ENCODE measurements around the gene MMP1.

The MMP1 gene

GRCh38 chr11:102807921-102808320 lies 10.0 kb upstream of the MMP1 start:
- no peak overlapping the region for H3K4me3 ChIP-seq (ENCODE audit: low read depth, low read length)
- peak; percentile 58 for TF ChIP-seq CTCF (IDR thresholded peaks at IDR 0.05; ENCODE audit: borderline replicate concordance, insufficient read depth, low read depth, low read length)

- no peak overlapping the region for H3K4me3 ChIP-seq (ENCODE audit: low read depth, low read length)
These were observed 8.3 kb upstream of the MMP1 start for GRCh38 chr11:102806296-102806695.

GRCh38 chr11:102802341-102802740 lies 4.4 kb upstream of the MMP1 start:
- no peak for TF ChIP-seq CTCF (IDR thresholded peaks at IDR 0.05; ENCODE audit: borderline replicate concordance, insufficient read depth, low read depth, low read length)
- no peak overlapping the region for H3K4me3 ChIP-seq (ENCODE audit: low read depth, low read length)

More at GRCh38 chr11:102806296-102806695, 8.3 kb upstream of the MMP1 start:
- TF ChIP-seq CTCF (IDR thresholded peaks at IDR 0.05; ENCODE audit: borderline replicate concordance, insufficient read depth, low read depth, low read length): no peak

- H3K4me3 ChIP-seq (ENCODE audit: low read depth, low read length): no peak overlapping the region
- no peak for TF ChIP-seq CTCF (IDR thresholded peaks at IDR 0.05; ENCODE audit: borderline replicate concordance, insufficient read depth, low read depth, low read length)
These were observed 2.8 kb upstream of the MMP1 start for GRCh38 chr11:102800767-102801166.

GRCh38 chr11:102799681-102800340 lies 1.9 kb upstream of the MMP1 start:
- TF ChIP-seq CTCF (IDR thresholded peaks at IDR 0.05; ENCODE audit: borderline replicate concordance, insufficient read depth, low read depth, low read length): no peak
- H3K4me3 ChIP-seq (ENCODE audit: low read depth, low read length): no peak overlapping the region

- H3K4me3 ChIP-seq (ENCODE audit: low read depth, low read length): no peak overlapping the region
- TF ChIP-seq CTCF (IDR thresholded peaks at IDR 0.05; ENCODE audit: borderline replicate concordance, insufficient read depth, low read depth, low read length): peak; percentile 66
These were observed 3.6 kb downstream of the MMP1 start for GRCh38 chr11:102794382-102794781.

- H3K4me3 ChIP-seq (ENCODE audit: low read depth, low read length): no peak overlapping the region
- TF ChIP-seq CTCF (IDR thresholded peaks at IDR 0.05; ENCODE audit: borderline replicate concordance, insufficient read depth, low read depth, low read length): no peak
These were observed 4.2 kb downstream of the MMP1 start for GRCh38 chr11:102793677-102794290.

All from GM12875 (cell line).